GM12878 (cell line): Measurements from ENCODE around the gene POU6F2.

ENCODE experiments used
- ESRRA ChIP-seq: IDR thresholded peaks from 2 replicates; pipeline ENCODE4 v1.6.1; 2012; ENCODE audit warnings: mild to moderate bottlenecking, low read length, improper control_type of control experiment
- POLR2AphosphoS5 ChIP-seq: IDR thresholded peaks from 2 replicates; pipeline ENCODE4 v1.6.1; 2011; ENCODE audit warnings: mild to moderate bottlenecking, low read length, inconsistent platforms

DNA sequence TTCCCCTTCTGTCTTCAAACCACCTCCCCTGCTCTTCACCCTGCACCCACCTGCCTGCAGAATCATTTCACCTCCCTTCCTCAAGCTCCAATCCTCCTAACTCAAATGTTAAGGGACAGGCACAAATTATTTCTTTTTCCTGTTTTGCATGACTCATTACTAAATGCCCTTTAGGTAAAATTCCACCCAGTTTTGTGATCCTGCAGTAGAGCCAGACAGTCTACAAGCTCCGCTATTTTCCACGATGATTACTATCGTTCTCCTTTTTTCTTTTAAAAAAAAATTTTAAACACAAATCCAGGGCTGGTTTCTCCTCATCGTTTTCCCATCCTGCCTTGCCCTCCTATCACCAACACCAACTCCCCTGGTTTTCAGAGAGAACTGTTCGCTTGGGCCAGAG lies 401.7 kb downstream of the POU6F2 start:
- no peak for TF ChIP-seq POLR2AphosphoS5
- no peak for TF ChIP-seq ESRRA
